ENCODE data around the gene BBOX1. TPM values are rescaled to one million over a fixed set of nuclear protein-coding genes. Genes with fewer than 3 reads are reported as not detected.
A peak's percentile ranks its signal among the peaks of the same experiment; 100 is the strongest.

The BBOX1 gene
- total RNA-seq, 1 experiment from 2014 or later: not detected

GRCh38 chr11:27025312-27025955 is 15.2 kb upstream of the BBOX1 start:
- no peak for DNase-seq (ENCODE audit: low read depth)

- DNase-seq (ENCODE audit: low read depth): no peak
These were observed 14.5 kb upstream of the BBOX1 start for GRCh38 chr11:27025957-27026733.

- no peak for DNase-seq (ENCODE audit: low read depth)
These were observed 12.1 kb upstream of the BBOX1 start for GRCh38 chr11:27028561-27028965.

GRCh38 chr11:27029966-27030365 is 10.6 kb upstream of the BBOX1 start:
- no peak for DNase-seq (ENCODE audit: low read depth)

- DNase-seq (ENCODE audit: low read depth): no peak
These were observed 8.9 kb upstream of the BBOX1 start for GRCh38 chr11:27031754-27032153.

- no peak for DNase-seq (ENCODE audit: low read depth)
These were observed 742 bp upstream of the BBOX1 start for GRCh38 chr11:27039873-27040272.

GRCh38 chr11:27041141-27041899 is 705 bp downstream of the BBOX1 start:
- no peak for DNase-seq (ENCODE audit: low read depth)

- no peak for DNase-seq (ENCODE audit: low read depth)
These were observed 6.3 kb downstream of the BBOX1 start for GRCh38 chr11:27046956-27047355.

GRCh38 chr11:27052668-27053067 is 12.1 kb downstream of the BBOX1 start:
- no peak for DNase-seq (ENCODE audit: low read depth)

GRCh38 chr11:27055065-27055682 is 14.6 kb downstream of the BBOX1 start:
- peak; percentile 61 for DNase-seq (ENCODE audit: low read depth)

- no peak for DNase-seq (ENCODE audit: low read depth)
These were observed 16.6 kb downstream of the BBOX1 start for GRCh38 chr11:27057091-27057780.

GRCh38 chr11:27058456-27058855 is 17.8 kb downstream of the BBOX1 start:
- no peak for DNase-seq (ENCODE audit: low read depth)

- no peak for DNase-seq (ENCODE audit: low read depth)
These were observed 18.8 kb downstream of the BBOX1 start for GRCh38 chr11:27059431-27059830.

GRCh38 chr11:27060816-27061460 is 20.3 kb downstream of the BBOX1 start:
- no peak for DNase-seq (ENCODE audit: low read depth)

GRCh38 chr11:27061461-27061821 is 20.8 kb downstream of the BBOX1 start:
- DNase-seq (ENCODE audit: low read depth): no peak

- DNase-seq (ENCODE audit: low read depth): no peak
These were observed 23.5 kb downstream of the BBOX1 start for GRCh38 chr11:27064086-27064485.

- DNase-seq (ENCODE audit: low read depth): no peak
These were observed 34.6 kb downstream of the BBOX1 start for GRCh38 chr11:27075192-27075591.

- no peak for DNase-seq (ENCODE audit: low read depth)
These were observed 35.0 kb downstream of the BBOX1 start for GRCh38 chr11:27075655-27076054.

- DNase-seq (ENCODE audit: low read depth): no peak
These were observed 35.5 kb downstream of the BBOX1 start for GRCh38 chr11:27076121-27076589.

GRCh38 chr11:27081056-27081455 is 40.4 kb downstream of the BBOX1 start:
- DNase-seq (ENCODE audit: low read depth): no peak

GRCh38 chr11:27083241-27083640 is 42.6 kb downstream of the BBOX1 start:
- no peak for DNase-seq (ENCODE audit: low read depth)
